Activated CD4-positive, alpha-beta T cell treated with anti-CD3 and anti-CD28 coated beads, Interleukin-2, amount 10 ng/mL, durations not matched to agents 7 days and 5 days (primary cell): Measurements from ENCODE around the gene SMG7. TPM values are rescaled to one million over a fixed set of nuclear protein-coding genes. Genes with fewer than 3 reads are reported as not detected.
A peak's percentile ranks its signal among the peaks of the same experiment; 100 is the strongest.
"Not testable (repeated sequence)": the region's sequence is repeated elsewhere in the genome, so short reads cannot be mapped to it uniquely, and the experiment has no call there.

ENCODE experiments used
- CTCF ChIA-PET: fragments of 350-600 bp; sonication (Branson Sonifier 250); formaldehyde crosslinking; loops from one replicate; lab custom pipeline; 2021; ENCODE audit warnings: antibody characterized with exemption; lab: Charles Lee
- POLR2A ChIA-PET: fragments of 350-600 bp; sonication (Branson Sonifier 250); formaldehyde crosslinking; loops from one replicate; lab custom pipeline; 2021; ENCODE audit warnings: antibody characterized with exemption; lab: Charles Lee
- DNase-seq: peaks from one replicate; pipeline ENCODE4 v3.0.0-alpha.2; 2020
- H3K27ac Mint-ChIP-seq: one replicate; pipeline ENCODE4 v1.8.0; 2021; ENCODE audit warnings: mild to moderate bottlenecking, moderate library complexity, mixed read lengths
- H3K27me3 Mint-ChIP-seq: one replicate; pipeline ENCODE4 v1.8.0; 2021; ENCODE audit warnings: mixed read lengths
- H3K36me3 Mint-ChIP-seq: one replicate; pipeline ENCODE4 v1.8.0; 2021; ENCODE audit warnings: low read depth, mixed read lengths
- H3K4me1 Mint-ChIP-seq: one replicate; pipeline ENCODE4 v1.8.0; 2021; ENCODE audit warnings: mixed read lengths
- H3K4me3 Mint-ChIP-seq: one replicate; pipeline ENCODE4 v1.8.0; 2021; ENCODE audit warnings: mild to moderate bottlenecking, moderate library complexity, mixed read lengths
- H3K9me3 Mint-ChIP-seq: one replicate; pipeline ENCODE4 v1.8.0; 2021; ENCODE audit warnings: mixed read lengths
- total RNA-seq, 2 experiments: library from RNA; stranded (reverse); gene quantifications; one replicate each; pipeline ENCODE4 v1.2.3, GENCODE V29; 2021

SMG7 gene, protein sequence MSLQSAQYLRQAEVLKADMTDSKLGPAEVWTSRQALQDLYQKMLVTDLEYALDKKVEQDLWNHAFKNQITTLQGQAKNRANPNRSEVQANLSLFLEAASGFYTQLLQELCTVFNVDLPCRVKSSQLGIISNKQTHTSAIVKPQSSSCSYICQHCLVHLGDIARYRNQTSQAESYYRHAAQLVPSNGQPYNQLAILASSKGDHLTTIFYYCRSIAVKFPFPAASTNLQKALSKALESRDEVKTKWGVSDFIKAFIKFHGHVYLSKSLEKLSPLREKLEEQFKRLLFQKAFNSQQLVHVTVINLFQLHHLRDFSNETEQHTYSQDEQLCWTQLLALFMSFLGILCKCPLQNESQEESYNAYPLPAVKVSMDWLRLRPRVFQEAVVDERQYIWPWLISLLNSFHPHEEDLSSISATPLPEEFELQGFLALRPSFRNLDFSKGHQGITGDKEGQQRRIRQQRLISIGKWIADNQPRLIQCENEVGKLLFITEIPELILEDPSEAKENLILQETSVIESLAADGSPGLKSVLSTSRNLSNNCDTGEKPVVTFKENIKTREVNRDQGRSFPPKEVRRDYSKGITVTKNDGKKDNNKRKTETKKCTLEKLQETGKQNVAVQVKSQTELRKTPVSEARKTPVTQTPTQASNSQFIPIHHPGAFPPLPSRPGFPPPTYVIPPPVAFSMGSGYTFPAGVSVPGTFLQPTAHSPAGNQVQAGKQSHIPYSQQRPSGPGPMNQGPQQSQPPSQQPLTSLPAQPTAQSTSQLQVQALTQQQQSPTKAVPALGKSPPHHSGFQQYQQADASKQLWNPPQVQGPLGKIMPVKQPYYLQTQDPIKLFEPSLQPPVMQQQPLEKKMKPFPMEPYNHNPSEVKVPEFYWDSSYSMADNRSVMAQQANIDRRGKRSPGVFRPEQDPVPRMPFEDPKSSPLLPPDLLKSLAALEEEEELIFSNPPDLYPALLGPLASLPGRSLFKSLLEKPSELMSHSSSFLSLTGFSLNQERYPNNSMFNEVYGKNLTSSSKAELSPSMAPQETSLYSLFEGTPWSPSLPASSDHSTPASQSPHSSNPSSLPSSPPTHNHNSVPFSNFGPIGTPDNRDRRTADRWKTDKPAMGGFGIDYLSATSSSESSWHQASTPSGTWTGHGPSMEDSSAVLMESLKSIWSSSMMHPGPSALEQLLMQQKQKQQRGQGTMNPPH
- total RNA-seq: 10 to 100 TPM; 72.4 to 87.3 TPM

- H3K36me3 Mint-ChIP-seq: peaks cover 16% of the 10 kb centered on the region
- peak; percentile 67 for DNase-seq
- peak within 1 kb of the TSS; percentile 99 for H3K27ac Mint-ChIP-seq
- no peaks in the 10 kb centered on the region for H3K27me3 Mint-ChIP-seq
- ChIA-PET POLR2A (interaction anchor here (0.7 to 0.8 kb wide), 2 partner anchors 79 to 108 kb away, joined by 3 read pairs; no protein-coding TSS in a partner anchor), CTCF (interaction anchor here (0.6 kb wide), 2 partner anchors 202 to 1683 kb away, joined by 3 read pairs; no protein-coding TSS in a partner anchor)
- no peaks in the 10 kb centered on the region for H3K9me3 Mint-ChIP-seq
- H3K4me3 Mint-ChIP-seq: peak within 1 kb of the TSS; percentile 98
- H3K4me1 Mint-ChIP-seq: peaks cover 28% of the 10 kb centered on the region
These were observed at the start of gene SMG7 for GRCh38 chr1:183472488-183473216. Gene SMG7 (plus strand): TSS chr1:183472499. CDS start chr1:183472621, 122 bp downstream.

DNA sequence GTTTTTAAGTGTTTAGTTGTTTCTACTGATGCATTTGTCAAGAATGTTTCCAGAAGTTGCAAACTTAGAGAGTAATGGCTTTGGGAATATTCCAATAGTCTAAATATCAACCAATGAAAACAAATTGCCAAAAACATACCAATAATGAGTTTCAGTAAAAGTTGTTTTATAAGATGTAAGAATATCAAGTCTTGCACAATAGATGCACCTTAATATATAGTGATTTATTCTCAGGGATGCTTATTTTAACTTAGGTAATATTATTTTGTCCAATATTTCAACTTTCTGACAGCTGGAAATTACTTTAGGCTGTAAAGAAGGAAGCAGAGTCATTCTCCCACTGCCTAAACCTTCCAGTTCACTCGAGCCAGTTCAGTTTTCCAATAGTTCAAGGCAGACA lies 48.8 kb upstream of the SMG7 start:
- ChIA-PET POLR2A (no interaction called here), CTCF (no interaction called here)
- peaks cover 32% of the 10 kb centered on the region for H3K27me3 Mint-ChIP-seq
- H3K9me3 Mint-ChIP-seq: no peaks in the 10 kb centered on the region
- H3K4me3 Mint-ChIP-seq: no peak overlapping the region
- no peak overlapping the region for H3K27ac Mint-ChIP-seq
- no peak for DNase-seq
- peaks cover 2% of the 10 kb centered on the region for H3K4me1 Mint-ChIP-seq
- H3K36me3 Mint-ChIP-seq: peaks cover 2% of the 10 kb centered on the region

DNA sequence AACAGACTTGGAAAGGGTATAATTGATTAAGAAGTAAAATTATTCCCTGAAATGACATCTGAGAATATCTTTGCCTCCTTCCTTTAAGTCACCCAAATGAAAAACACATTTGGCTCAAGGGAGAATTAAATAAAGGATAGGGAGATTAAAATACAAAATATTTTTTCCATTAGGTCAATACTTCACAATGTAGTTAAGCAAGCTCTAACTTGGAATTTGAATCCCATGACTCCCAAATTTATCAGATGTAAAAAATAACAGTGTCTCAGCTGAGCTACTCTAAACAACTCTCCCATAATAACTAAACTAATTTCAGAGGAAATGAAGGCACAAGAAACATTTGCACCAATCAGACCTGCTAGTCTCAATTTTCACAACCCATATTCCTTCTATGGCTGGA lies 47.6 kb upstream of the SMG7 start:
- Mint-ChIP-seq H3K27me3 (peaks cover 22% of the 10 kb centered on the region), H3K27ac (no peak overlapping the region), H3K4me1 (no peaks in the 10 kb centered on the region), H3K36me3 (no peaks in the 10 kb centered on the region), H3K9me3 (no peaks in the 10 kb centered on the region), H3K4me3 (no peak overlapping the region)
- DNase-seq: no peak
- ChIA-PET POLR2A (no interaction called here), CTCF (no interaction called here)

DNA sequence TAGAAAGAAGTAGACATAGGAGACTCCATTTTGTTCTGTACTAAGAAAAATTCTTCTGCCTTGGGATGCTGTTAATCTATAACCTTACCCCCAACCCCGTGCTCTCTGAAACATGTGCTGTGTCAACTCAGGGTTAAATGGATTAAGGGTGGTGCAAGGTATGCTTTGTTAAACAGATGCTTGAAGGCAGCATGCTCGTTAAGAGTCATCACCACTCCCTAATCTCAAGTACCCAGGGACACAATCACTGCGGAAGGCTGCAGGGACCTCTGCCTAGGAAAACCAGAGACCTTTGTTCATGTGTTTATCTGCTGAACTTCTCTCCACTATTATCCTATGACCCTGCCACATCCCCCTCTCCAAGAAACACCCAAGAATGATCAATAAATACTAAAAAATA lies 44.7 kb upstream of the SMG7 start:
- H3K9me3 Mint-ChIP-seq, H3K27ac Mint-ChIP-seq, POLR2A ChIA-PET: not testable (repeated sequence)

DNA sequence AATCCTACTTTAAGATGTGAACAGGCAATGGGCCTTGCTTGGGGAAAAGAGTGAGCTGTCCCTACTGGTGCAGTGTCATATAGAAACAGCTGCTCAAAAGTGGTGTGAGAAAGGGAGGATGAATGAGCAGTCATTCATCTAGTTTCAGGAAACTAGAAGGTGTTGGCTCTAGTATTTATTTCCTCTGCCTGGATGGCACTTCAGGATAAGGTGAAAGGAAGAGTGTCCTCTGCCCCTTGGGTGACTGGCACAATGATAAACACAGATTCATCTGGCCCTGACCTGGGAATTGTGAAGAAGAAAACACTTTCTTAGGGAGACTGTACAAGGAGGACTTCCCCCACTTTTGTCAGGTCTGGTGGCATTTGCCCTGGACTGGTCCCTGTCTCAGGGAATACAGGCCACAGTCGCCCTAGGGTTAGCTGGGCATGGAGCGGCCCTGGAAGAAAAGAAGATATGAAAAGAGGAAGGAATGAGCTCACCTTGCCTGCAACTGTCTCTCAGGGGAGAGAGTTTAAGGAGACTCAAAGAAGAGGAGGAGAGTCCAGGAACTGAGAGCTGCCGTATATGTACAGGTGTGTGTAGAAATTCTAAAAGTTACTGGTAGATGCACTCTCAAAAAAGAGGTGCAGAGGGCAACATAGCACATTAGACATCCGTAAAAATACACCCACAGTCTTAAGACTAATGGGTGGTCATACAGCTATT lies 40.3 kb upstream of the SMG7 start:
- H3K4me1 Mint-ChIP-seq: no peaks in the 10 kb centered on the region
- no peak overlapping the region for H3K4me3 Mint-ChIP-seq
- CTCF ChIA-PET: no interaction called here
- H3K36me3 Mint-ChIP-seq: no peaks in the 10 kb centered on the region
- POLR2A ChIA-PET: no interaction called here
- H3K9me3 Mint-ChIP-seq: no peaks in the 10 kb centered on the region
- DNase-seq: no peak
- peaks cover 11% of the 10 kb centered on the region for H3K27me3 Mint-ChIP-seq
- no peak overlapping the region for H3K27ac Mint-ChIP-seq

More for the DNA sequence above, 44.7 kb upstream of the SMG7 start:
- DNase-seq, H3K4me1 Mint-ChIP-seq, H3K36me3 Mint-ChIP-seq, CTCF ChIA-PET, H3K4me3 Mint-ChIP-seq: not testable (repeated sequence)
- H3K27me3 Mint-ChIP-seq: peaks cover 15% of the 10 kb centered on the region

GRCh38 chr1:183432548-183432875 lies 39.8 kb upstream of the SMG7 start:
- CTCF ChIA-PET: no interaction called here

GRCh38 chr1:183433703-183434102 lies 38.6 kb upstream of the SMG7 start:
- Mint-ChIP-seq H3K27ac (no peak overlapping the region), H3K4me3 (no peak overlapping the region), H3K9me3 (no peaks in the 10 kb centered on the region), H3K27me3 (peaks cover 14% of the 10 kb centered on the region), H3K36me3 (no peaks in the 10 kb centered on the region), H3K4me1 (no peaks in the 10 kb centered on the region)
- POLR2A ChIA-PET: no interaction called here
- no peak for DNase-seq
- CTCF ChIA-PET: no interaction called here

More at GRCh38 chr1:183432548-183432875, 39.8 kb upstream of the SMG7 start:
- Mint-ChIP-seq H3K36me3 (no peaks in the 10 kb centered on the region), H3K27ac (no peak overlapping the region), H3K27me3 (peaks cover 11% of the 10 kb centered on the region), H3K9me3 (no peaks in the 10 kb centered on the region), H3K4me1 (no peaks in the 10 kb centered on the region), H3K4me3 (no peak overlapping the region)
- POLR2A ChIA-PET: no interaction called here
- DNase-seq: no peak

DNA sequence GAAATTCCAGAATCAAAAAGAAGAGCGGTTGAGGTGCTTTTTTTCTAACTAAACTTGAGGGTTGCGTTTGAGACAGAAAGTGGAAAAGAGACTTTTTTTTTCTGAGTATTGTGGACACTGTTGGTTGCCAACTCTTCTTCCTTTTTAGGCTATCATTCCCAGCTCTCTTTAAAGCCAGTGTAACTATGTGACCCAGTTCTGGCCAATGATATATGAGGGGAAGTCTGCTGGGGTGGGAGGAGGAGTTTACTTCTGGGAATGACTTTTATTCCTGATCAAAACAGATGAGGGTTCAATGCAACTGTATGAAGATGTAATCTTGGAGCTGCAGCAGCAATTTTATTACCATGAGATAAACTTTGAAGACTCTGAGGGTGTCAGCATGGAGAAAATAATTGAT lies 36.8 kb upstream of the SMG7 start:
- Mint-ChIP-seq H3K27me3 (peaks cover 21% of the 10 kb centered on the region), H3K4me1 (no peaks in the 10 kb centered on the region), H3K9me3 (no peaks in the 10 kb centered on the region), H3K4me3 (no peak overlapping the region), H3K36me3 (no peaks in the 10 kb centered on the region), H3K27ac (no peak overlapping the region)
- DNase-seq: no peak
- CTCF ChIA-PET: interaction anchor here (0.9 kb wide), 1 partner anchor 9 kb away, joined by 3 read pairs; no protein-coding TSS in a partner anchor
- POLR2A ChIA-PET: no interaction called here

DNA sequence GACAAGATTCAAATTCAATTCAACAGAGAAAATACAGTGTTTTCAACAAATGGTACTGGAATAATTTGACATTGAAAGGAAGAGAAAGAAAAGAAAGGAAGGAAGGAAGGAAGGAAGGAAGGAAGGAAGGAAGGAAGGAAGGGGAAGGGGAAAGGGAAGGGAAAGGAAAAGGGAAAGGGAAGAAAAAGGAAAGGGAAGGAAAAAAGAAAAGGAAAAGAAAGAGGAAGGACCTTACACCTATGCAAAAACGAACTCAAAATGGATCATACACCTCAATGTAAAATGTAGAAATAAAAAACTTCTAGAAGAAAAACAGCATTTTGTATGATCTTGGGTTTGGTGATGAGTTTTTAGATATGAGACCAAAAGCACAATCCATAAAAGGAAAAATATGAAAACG lies 34.2 kb upstream of the SMG7 start:
- POLR2A ChIA-PET: no interaction called here
- peaks cover 29% of the 10 kb centered on the region for H3K27me3 Mint-ChIP-seq

DNA sequence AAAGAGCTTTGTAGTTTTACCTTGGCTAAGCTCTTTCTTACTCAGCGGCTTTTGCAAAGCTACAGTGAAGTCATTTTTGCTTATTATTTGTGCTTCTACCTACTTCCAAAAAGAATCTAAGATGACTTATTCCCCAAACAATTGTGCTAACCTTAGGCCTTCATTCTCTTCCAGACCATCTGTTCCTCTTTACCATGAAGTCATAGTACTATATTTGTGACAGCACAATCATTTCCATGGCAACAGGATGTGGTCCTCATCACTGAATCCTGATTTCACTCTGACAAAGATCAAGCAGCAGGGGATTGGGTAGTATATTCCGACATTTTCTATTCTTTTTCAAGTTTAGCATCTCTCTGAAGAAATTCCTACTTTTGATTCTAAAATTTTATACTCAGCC lies 29.3 kb upstream of the SMG7 start:
- Mint-ChIP-seq H3K4me3 (no peak overlapping the region), H3K9me3 (no peaks in the 10 kb centered on the region), H3K36me3 (no peaks in the 10 kb centered on the region), H3K27me3 (peaks cover 22% of the 10 kb centered on the region), H3K4me1 (no peaks in the 10 kb centered on the region), H3K27ac (no peak overlapping the region)
- ChIA-PET CTCF (interaction anchor here (0.7 kb wide), 1 partner anchor 1324 kb away, joined by 3 read pairs; no protein-coding TSS in a partner anchor), POLR2A (no interaction called here)
- DNase-seq: no peak

More for the DNA sequence above, 34.2 kb upstream of the SMG7 start:
- no peaks in the 10 kb centered on the region for H3K9me3 Mint-ChIP-seq
- DNase-seq: no peak
- no peak overlapping the region for H3K4me3 Mint-ChIP-seq
- no peaks in the 10 kb centered on the region for H3K36me3 Mint-ChIP-seq
- CTCF ChIA-PET: no interaction called here
- no peaks in the 10 kb centered on the region for H3K4me1 Mint-ChIP-seq
- H3K27ac Mint-ChIP-seq: no peak overlapping the region

GRCh38 chr1:183443466-183443865 lies 28.8 kb upstream of the SMG7 start:
- peaks cover 19% of the 10 kb centered on the region for H3K27me3 Mint-ChIP-seq
- POLR2A ChIA-PET: no interaction called here

GRCh38 chr1:183444243-183444642 lies 28.1 kb upstream of the SMG7 start:
- DNase-seq: no peak
- POLR2A ChIA-PET: no interaction called here
- Mint-ChIP-seq H3K27me3 (peaks cover 14% of the 10 kb centered on the region), H3K36me3 (no peaks in the 10 kb centered on the region), H3K4me3 (no peak overlapping the region), H3K27ac (no peak overlapping the region), H3K4me1 (no peaks in the 10 kb centered on the region), H3K9me3 (no peaks in the 10 kb centered on the region)
- CTCF ChIA-PET: no interaction called here

More at GRCh38 chr1:183443466-183443865, 28.8 kb upstream of the SMG7 start:
- Mint-ChIP-seq H3K36me3 (no peaks in the 10 kb centered on the region), H3K4me3 (no peak overlapping the region), H3K4me1 (no peaks in the 10 kb centered on the region), H3K9me3 (no peaks in the 10 kb centered on the region), H3K27ac (no peak overlapping the region)
- DNase-seq: no peak
- CTCF ChIA-PET: no interaction called here
